GM12801 (cell line): ENCODE measurements around the gene COL18A1.

Experiments used
- CTCF ChIP-seq: IDR thresholded peaks from one replicate; pipeline ENCODE4 v1.5.1; 2011; ENCODE audit warnings: control low read depth; ENCODE audit not compliant: insufficient read length; ENCODE audit errors: extremely low read depth

The COL18A1 gene

DNA sequence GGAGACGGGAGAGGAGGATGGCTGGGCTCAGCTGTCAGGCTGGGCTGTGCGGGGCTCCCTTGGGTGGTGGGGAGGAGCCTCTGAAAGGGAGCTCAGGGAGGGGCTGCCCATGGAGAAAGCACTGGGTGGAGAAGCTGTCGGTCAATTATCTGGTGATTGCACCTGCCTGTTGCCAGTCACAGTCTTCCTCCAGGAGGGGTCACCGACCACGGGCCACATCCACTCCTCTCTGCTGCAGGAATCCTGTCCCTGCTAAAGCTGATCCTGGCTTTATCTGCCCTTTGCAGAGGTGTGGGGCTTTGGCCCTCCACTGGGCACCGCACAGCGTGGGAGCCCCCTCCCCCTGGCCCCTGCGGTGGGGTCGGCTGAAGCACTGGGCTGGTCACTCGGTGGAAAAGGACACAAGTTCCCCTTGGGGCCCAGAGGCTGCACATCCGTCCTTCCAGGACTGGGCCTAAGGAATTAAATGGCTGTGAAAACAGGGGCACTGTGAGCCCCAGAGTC, 21.8 kb upstream of the COL18A1 start:
- TF ChIP-seq CTCF, result no peak

- TF ChIP-seq CTCF, result no peak
Measured at GRCh38 chr21:45383615-45384201, 21.3 kb upstream of the COL18A1 start.

GRCh38 chr21:45384656-45385548, 20.1 kb upstream of the COL18A1 start:
- no peak for TF ChIP-seq CTCF

DNA sequence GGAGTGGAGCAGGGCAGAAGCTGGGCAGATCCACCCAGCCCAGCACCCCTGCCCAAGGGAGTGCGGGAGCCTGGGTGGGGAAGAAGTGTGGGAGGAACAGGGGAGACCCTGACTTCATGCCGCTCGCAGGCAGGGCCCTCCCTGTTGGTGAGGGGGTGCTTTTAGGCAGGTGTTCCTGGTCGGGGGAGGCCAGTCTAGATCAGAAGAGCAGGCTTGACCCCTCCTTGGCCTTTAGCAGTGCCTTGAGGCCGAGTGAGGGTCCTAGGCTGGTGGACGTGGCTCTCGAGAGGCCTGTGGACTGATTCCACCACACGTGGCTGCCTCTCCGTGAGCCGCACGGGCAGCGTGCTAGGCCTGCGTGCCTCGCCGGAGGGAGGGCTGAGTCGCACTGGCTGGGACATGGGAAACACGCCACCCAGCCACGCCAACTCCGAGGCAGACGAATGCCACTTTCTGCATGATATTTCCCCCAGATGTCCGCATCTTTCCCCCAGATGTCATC, 19.4 kb upstream of the COL18A1 start:
- no peak for TF ChIP-seq CTCF

- no peak for TF ChIP-seq CTCF
Measured at GRCh38 chr21:45386336-45386727, 18.6 kb upstream of the COL18A1 start.

GRCh38 chr21:45386728-45387371, 18.1 kb upstream of the COL18A1 start:
- TF ChIP-seq CTCF, result no peak

DNA sequence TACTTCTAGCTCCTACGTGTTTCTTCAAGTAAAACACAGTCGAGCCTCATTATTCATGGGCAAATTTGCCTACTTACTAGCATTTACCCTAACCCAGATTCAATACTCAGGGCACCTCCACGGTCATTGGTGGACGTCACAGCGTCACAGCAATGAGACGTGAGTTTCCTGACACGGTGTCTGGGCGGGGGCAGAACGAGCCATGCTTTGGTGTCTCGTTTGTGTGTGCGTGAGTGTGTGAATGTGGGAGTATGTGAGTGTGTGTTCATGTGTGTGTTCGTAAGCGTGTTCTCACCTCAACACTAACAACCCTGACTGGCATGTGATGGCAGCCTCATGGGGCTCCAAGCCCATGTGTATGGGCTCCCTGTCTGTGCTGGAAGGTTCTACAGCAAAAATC, 17.5 kb upstream of the COL18A1 start:
- TF ChIP-seq CTCF, result no peak
